Right atrium auricular region (tissue), 2 donors: Measurements from ENCODE around the gene OIP5. TPM values are rescaled to one million over a fixed set of nuclear protein-coding genes. Genes with fewer than 3 reads are reported as not detected.

Experiments used
- DNase-seq: peaks from one replicate; pipeline ENCODE4 v3.0.0-alpha.2; 2019; ENCODE audit warnings: low spot score
- H3K27ac ChIP-seq, 2 donors: fragments of 200-600 bp; sonication (generic); 1 replicate in 1 of 2; 2 replicates in 1 of 2; pipeline ENCODE4 v1.5.1; 2016 to 2019
- H3K27me3 ChIP-seq, 2 donors: fragments of 200-600 bp; sonication (generic); one replicate each; pipeline versions ENCODE4 v1.5.1 to v1.6.0; 2017 to 2019
- H3K36me3 ChIP-seq: fragments of 200-600 bp; sonication (generic); one replicate; pipeline ENCODE4 v1.5.1; 2016
- H3K4me1 ChIP-seq, 2 donors: fragments of 200-600 bp; sonication (generic); one replicate each; pipeline versions ENCODE4 v1.5.1 to v1.6.0; 2017 to 2019
- H3K4me3 ChIP-seq, 2 donors: fragments of 200-600 bp; sonication (generic); 1 replicate in 1 of 2; 2 replicates in 1 of 2; pipeline ENCODE4 v1.5.1; 2017 to 2019; ENCODE audit warnings: mild to moderate bottlenecking in 1 of 2, moderate library complexity in 1 of 2
- H3K9me3 ChIP-seq, 2 donors: fragments of 200-600 bp; sonication (generic); one replicate each; pipeline ENCODE4 v1.5.1; 2019
- CTCF ChIP-seq, 2 donors: fragments of 200-600 bp; sonication (generic); IDR thresholded peaks; one replicate each; pipeline ENCODE4 v1.5.1; 2019; ENCODE audit warnings: antibody characterized with exemption in 2 of 2
- total RNA-seq, 2 donors: library from RNA; depleted of rRNA; stranded (reverse); fragments of >200 nt; gene quantifications; one replicate each; pipeline ENCODE4 v1.1.0, GENCODE V29; 2016

Gene OIP5
- total RNA-seq, 2 donors from 2014 or later, result 0.35 TPM; not detected in 1

GRCh38 chr15:41292521-41292920, 39.9 kb downstream of the OIP5 start:
- H3K27me3 ChIP-seq, result no peaks in the 10 kb centered on the region
- H3K4me3 ChIP-seq, result no peak overlapping the region
- H3K27ac ChIP-seq, result no peak overlapping the region
- H3K4me1 ChIP-seq, result peaks cover 0 to 17% of the 10 kb centered on the region in 2 donors
- TF ChIP-seq CTCF (IDR thresholded peaks at IDR 0.05), result no peak
- H3K36me3 ChIP-seq, result peaks cover 48% of the 10 kb centered on the region
- no peak for DNase-seq
- H3K9me3 ChIP-seq, result no peaks in the 10 kb centered on the region

- no peaks in the 10 kb centered on the region for H3K27me3 ChIP-seq
- TF ChIP-seq CTCF (IDR thresholded peaks at IDR 0.05), result no peak
Measured at GRCh38 chr15:41291065-41291631, 41.2 kb downstream of the OIP5 start.

GRCh38 chr15:41289953-41290352, 42.4 kb downstream of the OIP5 start:
- Histone ChIP-seq H3K27ac (no peak overlapping the region), H3K4me1 (peaks cover 0 to 42% of the 10 kb centered on the region in 2 donors)

More at GRCh38 chr15:41291065-41291631, 41.2 kb downstream of the OIP5 start:
- H3K4me1 ChIP-seq, result peaks cover 0 to 30% of the 10 kb centered on the region in 2 donors
- no peak overlapping the region for H3K4me3 ChIP-seq
- no peak for DNase-seq
- no peak overlapping the region for H3K27ac ChIP-seq
- peaks cover 48% of the 10 kb centered on the region for H3K36me3 ChIP-seq
- no peaks in the 10 kb centered on the region for H3K9me3 ChIP-seq

GRCh38 chr15:41288464-41288863, 43.9 kb downstream of the OIP5 start:
- no peaks in the 10 kb centered on the region for H3K27me3 ChIP-seq
- H3K4me3 ChIP-seq, result no peak overlapping the region
- no peak for DNase-seq
- H3K27ac ChIP-seq, result peak overlapping the region in 1 of 2 donors; percentile 7
- peaks cover 52% of the 10 kb centered on the region for H3K36me3 ChIP-seq
- peaks cover 0 to 45% of the 10 kb centered on the region in 2 donors for H3K4me1 ChIP-seq
- H3K9me3 ChIP-seq, result no peaks in the 10 kb centered on the region
- no peak for TF ChIP-seq CTCF (IDR thresholded peaks at IDR 0.05)

More at GRCh38 chr15:41289953-41290352, 42.4 kb downstream of the OIP5 start:
- H3K9me3 ChIP-seq, result no peaks in the 10 kb centered on the region
- no peak for DNase-seq
- H3K4me3 ChIP-seq, result no peak overlapping the region
- peaks cover 52% of the 10 kb centered on the region for H3K36me3 ChIP-seq
- no peaks in the 10 kb centered on the region for H3K27me3 ChIP-seq
- TF ChIP-seq CTCF (IDR thresholded peaks at IDR 0.05), result no peak

GRCh38 chr15:41286665-41287333, 45.6 kb downstream of the OIP5 start:
- TF ChIP-seq CTCF (IDR thresholded peaks at IDR 0.05), result no peak
- H3K9me3 ChIP-seq, result no peaks in the 10 kb centered on the region
- no peaks in the 10 kb centered on the region for H3K27me3 ChIP-seq
- DNase-seq, result no peak
- H3K4me3 ChIP-seq, result no peak overlapping the region
- H3K4me1 ChIP-seq, result peaks cover 0 to 51% of the 10 kb centered on the region in 2 donors
- H3K27ac ChIP-seq, result no peak overlapping the region
- peaks cover 52% of the 10 kb centered on the region for H3K36me3 ChIP-seq
